CD4-positive, alpha-beta T cell treated with Interleukin-6 at 100 ng/mL for 8 hours (primary cell): ENCODE data around the gene MRPS14.

Experiments
- DNase-seq: peaks from one replicate; pipeline ENCODE4 v3.0.0-alpha.2; 2020; ENCODE audit warnings: mixed read lengths, low spot score

MRPS14 gene

GRCh38 chr1:175019524-175019923 is 3.7 kb downstream of the MRPS14 start:
- no peak for DNase-seq

GRCh38 chr1:175015243-175015642 is 8.0 kb downstream of the MRPS14 start:
- no peak for DNase-seq

GRCh38 chr1:175013445-175013844 is 9.8 kb downstream of the MRPS14 start:
- no peak for DNase-seq

GRCh38 chr1:175009532-175009931 is 13.7 kb downstream of the MRPS14 start:
- DNase-seq, result no peak

GRCh38 chr1:175005085-175005783 is 18.0 kb downstream of the MRPS14 start:
- no peak for DNase-seq

GRCh38 chr1:175003521-175003920 is 19.7 kb downstream of the MRPS14 start:
- no peak for DNase-seq

- DNase-seq, result no peak
These were observed 20.2 kb downstream of the MRPS14 start for GRCh38 chr1:175002910-175003517.

GRCh38 chr1:175000697-175001187 is 22.5 kb downstream of the MRPS14 start:
- DNase-seq, result no peak

- peak; percentile 31 for DNase-seq
These were observed 23.1 kb downstream of the MRPS14 start, which contains the start of gene CACYBP for GRCh38 chr1:174999936-175000696. Gene CACYBP (plus strand): TSS chr1:174999947. CDS start chr1:175000181, 234 bp downstream.

- DNase-seq, result peak; percentile 98
These were observed 23.8 kb downstream of the MRPS14 start for GRCh38 chr1:174999216-174999935.

- DNase-seq, result peak; percentile 71
These were observed 24.5 kb downstream of the MRPS14 start for GRCh38 chr1:174998569-174999215.

GRCh38 chr1:174997041-174997440 is 26.2 kb downstream of the MRPS14 start:
- DNase-seq, result no peak

GRCh38 chr1:174996476-174996875 is 26.7 kb downstream of the MRPS14 start:
- DNase-seq, result no peak

- DNase-seq, result no peak
These were observed 27.3 kb downstream of the MRPS14 start for GRCh38 chr1:174995916-174996315.

- no peak for DNase-seq
These were observed 28.1 kb downstream of the MRPS14 start for GRCh38 chr1:174995121-174995520.

- DNase-seq, result no peak
These were observed 31.8 kb downstream of the MRPS14 start for GRCh38 chr1:174991473-174991872.

- peak; percentile 21 for DNase-seq
These were observed 32.7 kb downstream of the MRPS14 start for GRCh38 chr1:174990382-174990999.

GRCh38 chr1:174989536-174990220 is 33.5 kb downstream of the MRPS14 start:
- no peak for DNase-seq

- no peak for DNase-seq
These were observed 34.2 kb downstream of the MRPS14 start for GRCh38 chr1:174988986-174989385.

- DNase-seq, result no peak
These were observed 34.7 kb downstream of the MRPS14 start for GRCh38 chr1:174988539-174988938.

- DNase-seq, result no peak
These were observed 38.3 kb downstream of the MRPS14 start for GRCh38 chr1:174984952-174985351.
